GM12874 (cell line): ENCODE data around the gene KDM4C.

Experiments
- CTCF ChIP-seq: IDR thresholded peaks from 2 replicates; pipeline ENCODE4 v1.5.1; 2011; ENCODE audit warnings: low read depth, mild to moderate bottlenecking, control low read depth, low read length, moderate library complexity; ENCODE audit not compliant: insufficient read depth

KDM4C gene

GRCh38 chr9:6757456-6758247, at the start of gene KDM4C:
Gene KDM4C, plus strand, starts transcription at chr9:6757973. Its CDS starts 35,016 bp downstream, at chr9:6792989.
- no peak for TF ChIP-seq CTCF

- TF ChIP-seq CTCF: no peak
Measured at GRCh38 chr9:6708732-6709131, 49.0 kb upstream of the KDM4C start.

- TF ChIP-seq CTCF: no peak
Measured at GRCh38 chr9:6711403-6711802, 46.4 kb upstream of the KDM4C start.

GRCh38 chr9:6712041-6712440, 45.7 kb upstream of the KDM4C start:
- TF ChIP-seq CTCF: no peak

DNA sequence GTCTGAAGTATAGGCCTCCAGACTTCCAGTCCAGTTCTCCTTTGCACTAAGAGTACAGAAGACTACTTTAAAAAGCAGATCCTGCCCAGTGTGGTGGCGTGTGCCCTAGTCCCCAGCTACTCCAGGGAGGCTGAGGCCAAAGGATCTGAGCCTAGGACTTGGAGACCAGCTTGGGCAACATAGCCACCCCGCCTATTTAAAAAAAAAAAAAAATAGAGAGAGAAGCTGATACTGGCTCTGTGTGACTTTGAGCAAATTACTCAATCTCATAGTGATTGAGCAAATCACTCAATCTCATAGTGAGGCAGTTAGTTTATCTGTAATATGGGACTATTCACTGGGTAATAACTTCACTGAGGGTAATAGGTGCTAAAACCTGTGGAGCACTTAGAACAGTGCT, 43.6 kb upstream of the KDM4C start:
- TF ChIP-seq CTCF: no peak

- TF ChIP-seq CTCF: no peak
Measured at GRCh38 chr9:6715755-6716643, 41.8 kb upstream of the KDM4C start.

GRCh38 chr9:6716766-6717165, 41.0 kb upstream of the KDM4C start:
- TF ChIP-seq CTCF: no peak
